Right atrium auricular region (tissue), 2 donors: ENCODE results near the gene TUSC1. TPM values are rescaled to one million over a fixed set of nuclear protein-coding genes. Genes with fewer than 3 reads are reported as not detected.
A peak's percentile ranks its signal among the peaks of the same experiment; 100 is the strongest.

Experiments used
- DNase-seq: peaks from one replicate; pipeline ENCODE4 v3.0.0-alpha.2; 2019; ENCODE audit warnings: low spot score
- H3K27ac ChIP-seq, 2 donors: fragments of 200-600 bp; sonication (generic); 1 replicate in 1 of 2; 2 replicates in 1 of 2; pipeline ENCODE4 v1.5.1; 2016 to 2019
- H3K27me3 ChIP-seq, 2 donors: fragments of 200-600 bp; sonication (generic); one replicate each; pipeline versions ENCODE4 v1.5.1 to v1.6.0; 2017 to 2019
- H3K36me3 ChIP-seq: fragments of 200-600 bp; sonication (generic); one replicate; pipeline ENCODE4 v1.5.1; 2016
- H3K4me1 ChIP-seq, 2 donors: fragments of 200-600 bp; sonication (generic); one replicate each; pipeline versions ENCODE4 v1.5.1 to v1.6.0; 2017 to 2019
- H3K4me3 ChIP-seq, 2 donors: fragments of 200-600 bp; sonication (generic); 1 replicate in 1 of 2; 2 replicates in 1 of 2; pipeline ENCODE4 v1.5.1; 2017 to 2019; ENCODE audit warnings: mild to moderate bottlenecking in 1 of 2, moderate library complexity in 1 of 2
- H3K9me3 ChIP-seq, 2 donors: fragments of 200-600 bp; sonication (generic); one replicate each; pipeline ENCODE4 v1.5.1; 2019
- CTCF ChIP-seq, 2 donors: fragments of 200-600 bp; sonication (generic); IDR thresholded peaks; one replicate each; pipeline ENCODE4 v1.5.1; 2019; ENCODE audit warnings: antibody characterized with exemption in 2 of 2
- total RNA-seq, 2 donors: library from RNA; depleted of rRNA; stranded (reverse); fragments of >200 nt; gene quantifications; one replicate each; pipeline ENCODE4 v1.1.0, GENCODE V29; 2016

Gene TUSC1
- total RNA-seq, result 10 to 100 TPM; 15.4 to 22.7 TPM

GRCh38 chr9:25678147-25678666, at the start of gene TUSC1:
TSS of gene TUSC1 (minus strand) at chr9:25678444. CDS start at chr9:25678312, 132 bp downstream.
- Histone ChIP-seq H3K36me3 (no peaks in the 10 kb centered on the region), H3K4me1 (peaks cover 0 to 16% of the 10 kb centered on the region in 2 donors), H3K4me3 (peak within 1 kb of the TSS; percentile 89 to 93), H3K27me3 (no peaks in the 10 kb centered on the region), H3K9me3 (no peaks in the 10 kb centered on the region), H3K27ac (peak within 1 kb of the TSS; percentile 96 to 98)
- no peak for TF ChIP-seq CTCF (IDR thresholded peaks at IDR 0.05)
- peak; percentile 90 for DNase-seq

- Histone ChIP-seq H3K36me3 (no peaks in the 10 kb centered on the region), H3K27ac (no peak overlapping the region), H3K27me3 (no peaks in the 10 kb centered on the region), H3K4me1 (no peaks in the 10 kb centered on the region), H3K4me3 (no peak overlapping the region), H3K9me3 (no peaks in the 10 kb centered on the region)
- no peak for DNase-seq
- no peak for TF ChIP-seq CTCF (IDR thresholded peaks at IDR 0.05)
Observed at GRCh38 chr9:25726871-25727410, 48.7 kb upstream of the TUSC1 start.

- Histone ChIP-seq H3K27ac (no peak overlapping the region), H3K4me1 (no peaks in the 10 kb centered on the region), H3K36me3 (no peaks in the 10 kb centered on the region), H3K4me3 (no peak overlapping the region), H3K27me3 (no peaks in the 10 kb centered on the region), H3K9me3 (no peaks in the 10 kb centered on the region)
- no peak for TF ChIP-seq CTCF (IDR thresholded peaks at IDR 0.05)
- no peak for DNase-seq
Observed at GRCh38 chr9:25724424-25724823, 46.2 kb upstream of the TUSC1 start.

- H3K27ac ChIP-seq, result no peak overlapping the region
- H3K36me3 ChIP-seq, result no peaks in the 10 kb centered on the region
- no peak overlapping the region for H3K4me3 ChIP-seq
- no peaks in the 10 kb centered on the region for H3K9me3 ChIP-seq
- H3K4me1 ChIP-seq, result no peaks in the 10 kb centered on the region
- peak; percentile 33 to 55 for TF ChIP-seq CTCF (IDR thresholded peaks at IDR 0.05)
- no peaks in the 10 kb centered on the region for H3K27me3 ChIP-seq
- DNase-seq, result no peak
Observed at GRCh38 chr9:25716220-25716872, 38.1 kb upstream of the TUSC1 start.

- Histone ChIP-seq H3K36me3 (no peaks in the 10 kb centered on the region), H3K27me3 (no peaks in the 10 kb centered on the region)
Observed at GRCh38 chr9:25709941-25710340, 31.7 kb upstream of the TUSC1 start.

More at GRCh38 chr9:25709941-25710340, 31.7 kb upstream of the TUSC1 start:
- no peak for TF ChIP-seq CTCF (IDR thresholded peaks at IDR 0.05)
- no peak overlapping the region for H3K27ac ChIP-seq
- no peaks in the 10 kb centered on the region for H3K4me1 ChIP-seq
- no peak overlapping the region for H3K4me3 ChIP-seq
- no peak for DNase-seq
- H3K9me3 ChIP-seq, result no peaks in the 10 kb centered on the region
